ENCODE data around the gene PLA2G4F. TPM values are rescaled to one million over a fixed set of nuclear protein-coding genes. Genes with fewer than 3 reads are reported as not detected.

PLA2G4F gene
- total RNA-seq, 1 experiment from 2014 or later = not detected

DNA sequence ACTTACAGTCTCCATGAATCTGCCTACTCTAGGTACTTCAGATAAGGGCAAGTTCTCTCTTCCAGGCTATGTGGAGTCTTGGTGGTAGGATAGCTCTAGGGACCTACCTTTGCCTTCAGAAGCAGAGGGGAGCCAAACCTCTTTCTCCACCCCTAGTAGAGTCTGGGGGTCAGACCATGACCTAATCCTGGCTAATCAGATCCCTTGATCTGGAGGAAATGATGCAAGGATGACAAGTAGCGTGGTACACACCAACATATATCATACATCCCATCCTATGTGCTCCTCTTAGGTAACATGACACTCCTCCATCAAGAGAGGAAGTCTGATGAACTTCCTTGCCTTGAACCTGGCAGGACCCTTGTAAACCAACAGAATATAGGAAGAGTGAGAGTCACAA is 15.4 kb upstream of the PLA2G4F start:
- Histone ChIP-seq H4K20me1 (ENCODE audit: control insufficient read depth, insufficient read depth, insufficient read length) (no peaks in the 10 kb centered on the region), H2BK20ac (ENCODE audit: low read depth, low read length, poor library complexity, severe bottlenecking) (no peak overlapping the region), H3K9me3 (ENCODE audit: control insufficient read depth, low read depth, low read length) (no peaks in the 10 kb centered on the region), H4K91ac (ENCODE audit: insufficient read length, low read depth, low read length) (no peak overlapping the region), H3K4me2 (ENCODE audit: insufficient read depth, insufficient read length, low read length) (no peak overlapping the region), H3K56ac (ENCODE audit: insufficient read length, low read depth, low read length) (no peak overlapping the region), H3K27me3 (ENCODE audit: insufficient read depth, low read length) (no peaks in the 10 kb centered on the region), H2BK15ac (ENCODE audit: low read depth, low read length) (no peak overlapping the region), H2BK120ac (ENCODE audit: low read depth, low read length, poor library complexity, severe bottlenecking) (no peak overlapping the region), H2BK12ac (ENCODE audit: insufficient read length, low read depth, low read length) (no peak overlapping the region), H4K5ac (ENCODE audit: insufficient read length, low read depth, low read length) (no peak overlapping the region), H3K4me1 (ENCODE audit: insufficient read depth, low read length) (no peaks in the 10 kb centered on the region), H4K8ac (replicated peaks; ENCODE audit: insufficient read length, low read depth, low read length) (no peak overlapping the region), H3K27ac (ENCODE audit: insufficient read length, low read depth, low read length) (no peak overlapping the region), H3K23ac (ENCODE audit: insufficient read length, low read depth, low read length) (no peak overlapping the region), H3K4ac (ENCODE audit: low read depth, low read length) (no peak overlapping the region), H3K18ac (ENCODE audit: insufficient read length, low read depth, low read length) (no peak overlapping the region), H2AK5ac (ENCODE audit: insufficient read length, low read length) (no peak overlapping the region), H3K14ac (ENCODE audit: insufficient read depth, low read length) (no peak overlapping the region), H2AFZ (ENCODE audit: low read length) (no peak overlapping the region), H3K23me2 (ENCODE audit: insufficient read length, low read depth, low read length, poor library complexity, severe bottlenecking) (no peaks in the 10 kb centered on the region), H3K9ac (ENCODE audit: extremely low read depth, insufficient read length, low read length) (no peak overlapping the region), H3K79me1 (ENCODE audit: insufficient read depth, low read depth, low read length, poor library complexity, severe bottlenecking) (no peaks in the 10 kb centered on the region), H3T11ph (ENCODE audit: low read length) (no peak overlapping the region), H2BK5ac (ENCODE audit: insufficient read length, low read length) (no peak overlapping the region), H3K79me2 (ENCODE audit: insufficient read depth, low read length) (no peaks in the 10 kb centered on the region)
- TF ChIP-seq, protein P1, sequence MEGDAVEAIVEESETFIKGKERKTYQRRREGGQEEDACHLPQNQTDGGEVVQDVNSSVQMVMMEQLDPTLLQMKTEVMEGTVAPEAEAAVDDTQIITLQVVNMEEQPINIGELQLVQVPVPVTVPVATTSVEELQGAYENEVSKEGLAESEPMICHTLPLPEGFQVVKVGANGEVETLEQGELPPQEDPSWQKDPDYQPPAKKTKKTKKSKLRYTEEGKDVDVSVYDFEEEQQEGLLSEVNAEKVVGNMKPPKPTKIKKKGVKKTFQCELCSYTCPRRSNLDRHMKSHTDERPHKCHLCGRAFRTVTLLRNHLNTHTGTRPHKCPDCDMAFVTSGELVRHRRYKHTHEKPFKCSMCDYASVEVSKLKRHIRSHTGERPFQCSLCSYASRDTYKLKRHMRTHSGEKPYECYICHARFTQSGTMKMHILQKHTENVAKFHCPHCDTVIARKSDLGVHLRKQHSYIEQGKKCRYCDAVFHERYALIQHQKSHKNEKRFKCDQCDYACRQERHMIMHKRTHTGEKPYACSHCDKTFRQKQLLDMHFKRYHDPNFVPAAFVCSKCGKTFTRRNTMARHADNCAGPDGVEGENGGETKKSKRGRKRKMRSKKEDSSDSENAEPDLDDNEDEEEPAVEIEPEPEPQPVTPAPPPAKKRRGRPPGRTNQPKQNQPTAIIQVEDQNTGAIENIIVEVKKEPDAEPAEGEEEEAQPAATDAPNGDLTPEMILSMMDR (conservative IDR thresholded peaks at IDR 0.05) = no peak
- no peak for DNase-seq
- peaks cover 8 to 60% (median 56%) of the 10 kb centered on the region in 3 experiments; a peak in 5 of 7 replicates for H3K36me3 Mint-ChIP-seq (ENCODE audit: insufficient read depth in 1 of 3, low read depth in 3 of 3)
- no CpG with 5 or more reads among the region's 1 CpG for WGBS (ENCODE audit: extremely low coverage, insufficient read length, low lambda C conversion rate)
- H3K9me3 Mint-ChIP-seq = no peaks in the 10 kb centered on the region
- H3K4me3 Mint-ChIP-seq = no peak overlapping the region
- no peaks in the 10 kb centered on the region for H3K27me3 Mint-ChIP-seq (ENCODE audit: low read depth)
- no peaks in the 10 kb centered on the region for H3K4me1 Mint-ChIP-seq
- H3K27ac Mint-ChIP-seq = no peak overlapping the region
